Lung (tissue), 12 donors: ENCODE data around the gene SERPINI1. TPM values are rescaled to one million over a fixed set of nuclear protein-coding genes. Genes with fewer than 3 reads are reported as not detected.
A peak's percentile ranks its signal among the peaks of the same experiment; 100 is the strongest.

Experiments
- ATAC-seq: fragments of 200-7000 bp; cut with Tn5 transposase; one replicate; pipeline ENCODE4 v1.9.1; 2020; ENCODE audit warnings: moderate number of reproducible peaks; ENCODE audit not compliant: insufficient read depth, low FRiP score
- DNase-seq, 3 donors: peaks; one replicate each; pipeline ENCODE4 v3.0.0-alpha.2; 2013 to 2017
- H3K27ac ChIP-seq, 2 donors: one replicate each; pipeline ENCODE4 v1.5.1; 2013; ENCODE audit warnings: mild to moderate bottlenecking in 2 of 2, moderate library complexity in 2 of 2, control low read depth in 1 of 2, inconsistent platforms in 1 of 2, low read depth in 1 of 2, low read length in 1 of 2
- H3K27me3 ChIP-seq, 3 donors: one replicate each; pipeline ENCODE4 v1.5.1; 2013; ENCODE audit warnings: low read length in 2 of 3; ENCODE audit not compliant: control insufficient read depth in 3 of 3, insufficient read depth in 3 of 3
- H3K36me3 ChIP-seq, 4 donors: one replicate each; pipeline ENCODE4 v1.5.1; 2013; ENCODE audit warnings: low read length in 4 of 4, mild to moderate bottlenecking in 1 of 4, moderate library complexity in 1 of 4; ENCODE audit not compliant: control insufficient read depth in 4 of 4, insufficient read depth in 4 of 4
- H3K4me1 ChIP-seq, 5 donors: one replicate each; pipeline ENCODE4 v1.5.1; 2013; ENCODE audit warnings: low read length in 5 of 5, mild to moderate bottlenecking in 2 of 5, moderate library complexity in 1 of 5; ENCODE audit not compliant: control insufficient read depth in 5 of 5, insufficient read depth in 5 of 5
- H3K4me3 ChIP-seq: one replicate; pipeline ENCODE4 v1.5.1; 2013; ENCODE audit warnings: mild to moderate bottlenecking, control low read depth, moderate library complexity
- H3K9ac ChIP-seq, 2 donors: one replicate each; pipeline ENCODE4 v1.5.1; 2013; ENCODE audit warnings: low read length in 2 of 2, control low read depth in 1 of 2; ENCODE audit not compliant: insufficient read depth in 1 of 2
- H3K9me3 ChIP-seq, 4 donors: one replicate each; pipeline ENCODE4 v1.5.1; 2013; ENCODE audit warnings: low read length in 3 of 4, mild to moderate bottlenecking in 1 of 4, moderate library complexity in 1 of 4; ENCODE audit not compliant: control insufficient read depth in 4 of 4, insufficient read depth in 3 of 4
- WGBS, 2 donors: extraction: QIAGEN DNeasy Blood & Tissue Kit; methylation state at CpG; one replicate each; pipeline ENCODE4 v1.1.7; 2013; 5-methylcytosine and 5-hydroxymethylcytosine counted together
- polyA plus RNA-seq, 2 donors: library from polyadenylated mRNA; stranded (reverse); fragments of 200-250 nt; gene quantifications; one replicate each; pipeline ENCODE4 v1.2.1, GENCODE V29; 2013
- total RNA-seq, 2 donors: library from RNA; depleted of rRNA in 1 of 2; stranded (reverse); fragments of >200 nt in 1 of 2; gene quantifications; one replicate each; pipeline ENCODE4 v1.2.1, GENCODE V29; 2014 to 2021
- TF ChIP-seq, protein P1 (sequence below): IDR thresholded peaks from 2 replicates; pipeline ENCODE4 v1.5.1; 2012; ENCODE audit warnings: mild to moderate bottlenecking; ENCODE audit errors: control extremely low read depth, extremely low read depth
- donor health status: control.
- donor health status: control.
- donor health status: Bipolar disorder and iron deficiency.
- donor health status: healthy.
- donor health status: DM: yes; HTN: yes; CAD: no.

SERPINI1 gene
- total and polyA plus RNA-seq, 4 donors = 3.3 to 18.3 (median 5.5) TPM

- no peak for ATAC-seq
- Histone ChIP-seq H3K27ac (no peak overlapping the region), H3K36me3 (no peaks in the 10 kb centered on the region), H3K9ac (no peak overlapping the region), H3K9me3 (no peaks in the 10 kb centered on the region), H3K27me3 (no peaks in the 10 kb centered on the region), H3K4me3 (no peak overlapping the region), H3K4me1 (no peaks in the 10 kb centered on the region)
- no peak for DNase-seq
- TF ChIP-seq, protein P1, sequence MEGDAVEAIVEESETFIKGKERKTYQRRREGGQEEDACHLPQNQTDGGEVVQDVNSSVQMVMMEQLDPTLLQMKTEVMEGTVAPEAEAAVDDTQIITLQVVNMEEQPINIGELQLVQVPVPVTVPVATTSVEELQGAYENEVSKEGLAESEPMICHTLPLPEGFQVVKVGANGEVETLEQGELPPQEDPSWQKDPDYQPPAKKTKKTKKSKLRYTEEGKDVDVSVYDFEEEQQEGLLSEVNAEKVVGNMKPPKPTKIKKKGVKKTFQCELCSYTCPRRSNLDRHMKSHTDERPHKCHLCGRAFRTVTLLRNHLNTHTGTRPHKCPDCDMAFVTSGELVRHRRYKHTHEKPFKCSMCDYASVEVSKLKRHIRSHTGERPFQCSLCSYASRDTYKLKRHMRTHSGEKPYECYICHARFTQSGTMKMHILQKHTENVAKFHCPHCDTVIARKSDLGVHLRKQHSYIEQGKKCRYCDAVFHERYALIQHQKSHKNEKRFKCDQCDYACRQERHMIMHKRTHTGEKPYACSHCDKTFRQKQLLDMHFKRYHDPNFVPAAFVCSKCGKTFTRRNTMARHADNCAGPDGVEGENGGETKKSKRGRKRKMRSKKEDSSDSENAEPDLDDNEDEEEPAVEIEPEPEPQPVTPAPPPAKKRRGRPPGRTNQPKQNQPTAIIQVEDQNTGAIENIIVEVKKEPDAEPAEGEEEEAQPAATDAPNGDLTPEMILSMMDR = no peak
Observed at GRCh38 chr3:167798443-167798842, 62.9 kb downstream of the SERPINI1 start.

GRCh38 chr3:167808910-167809309 lies 73.4 kb downstream of the SERPINI1 start:
- DNase-seq (peak in 1 of 3 donors; percentile 40), ATAC-seq (no peak)
- H3K36me3 ChIP-seq = no peaks in the 10 kb centered on the region
- peaks cover 0 to 14% (median 0%) of the 10 kb centered on the region in 5 donors for H3K4me1 ChIP-seq
- no peaks in the 10 kb centered on the region for H3K27me3 ChIP-seq
- H3K4me3 ChIP-seq = no peak overlapping the region
- TF ChIP-seq, protein P1 = no peak
- no peak overlapping the region for H3K9ac ChIP-seq
- H3K27ac ChIP-seq = peak overlapping the region in 1 of 2 donors; percentile 33
- no peaks in the 10 kb centered on the region for H3K9me3 ChIP-seq
- WGBS, 2 donors = 64 to 79% methylated on average over 2 of the region's 2 CpGs

GRCh38 chr3:167810236-167810635 lies 74.7 kb downstream of the SERPINI1 start:
- Histone ChIP-seq H3K9me3 (no peaks in the 10 kb centered on the region), H3K27ac (no peak overlapping the region), H3K4me3 (no peak overlapping the region), H3K4me1 (peaks cover 0 to 26% (median 5%) of the 10 kb centered on the region in 5 donors), H3K36me3 (no peaks in the 10 kb centered on the region), H3K9ac (no peak overlapping the region), H3K27me3 (no peaks in the 10 kb centered on the region)
- DNase-seq = no peak
- TF ChIP-seq, protein P1 = no peak
- ATAC-seq = no peak

DNA sequence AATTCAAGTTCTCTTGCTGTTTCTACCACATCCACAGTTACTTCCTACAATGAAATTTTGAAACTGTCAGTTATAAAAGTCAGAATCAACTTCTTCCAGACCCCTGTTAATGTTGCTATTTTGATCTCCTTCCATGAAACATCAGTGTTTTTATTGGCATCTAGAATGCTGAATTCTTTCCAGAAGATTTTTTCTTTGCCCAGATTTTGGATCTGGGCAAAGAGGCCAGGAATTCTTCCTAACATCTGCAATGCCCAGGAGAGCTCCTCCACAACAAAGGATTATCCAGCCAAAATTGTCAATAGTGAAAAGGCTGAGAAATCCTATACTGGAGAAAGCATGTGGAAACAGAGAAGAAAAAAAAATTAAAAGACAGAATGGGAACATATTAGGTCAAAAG lies 75.5 kb downstream of the SERPINI1 start:
- Histone ChIP-seq H3K27me3 (no peaks in the 10 kb centered on the region), H3K27ac (no peak overlapping the region), H3K4me3 (no peak overlapping the region), H3K9ac (no peak overlapping the region), H3K4me1 (peaks cover 0 to 27% (median 5%) of the 10 kb centered on the region in 5 donors), H3K9me3 (no peaks in the 10 kb centered on the region), H3K36me3 (no peaks in the 10 kb centered on the region)
- DNase-seq (no peak), ATAC-seq (no peak)
- TF ChIP-seq, protein P1 = no peak
